Measurements from ENCODE around the gene MMGT1. TPM values are rescaled to one million over a fixed set of nuclear protein-coding genes. Genes with fewer than 3 reads are reported as not detected.
A peak's percentile ranks its signal among the peaks of the same experiment; 100 is the strongest.
"Not testable (repeated sequence)": the region's sequence is repeated elsewhere in the genome, so short reads cannot be mapped to it uniquely, and the experiment has no call there.

MMGT1 gene
- total RNA-seq, 1 donor from 2014 or later, result 14.3 TPM

DNA sequence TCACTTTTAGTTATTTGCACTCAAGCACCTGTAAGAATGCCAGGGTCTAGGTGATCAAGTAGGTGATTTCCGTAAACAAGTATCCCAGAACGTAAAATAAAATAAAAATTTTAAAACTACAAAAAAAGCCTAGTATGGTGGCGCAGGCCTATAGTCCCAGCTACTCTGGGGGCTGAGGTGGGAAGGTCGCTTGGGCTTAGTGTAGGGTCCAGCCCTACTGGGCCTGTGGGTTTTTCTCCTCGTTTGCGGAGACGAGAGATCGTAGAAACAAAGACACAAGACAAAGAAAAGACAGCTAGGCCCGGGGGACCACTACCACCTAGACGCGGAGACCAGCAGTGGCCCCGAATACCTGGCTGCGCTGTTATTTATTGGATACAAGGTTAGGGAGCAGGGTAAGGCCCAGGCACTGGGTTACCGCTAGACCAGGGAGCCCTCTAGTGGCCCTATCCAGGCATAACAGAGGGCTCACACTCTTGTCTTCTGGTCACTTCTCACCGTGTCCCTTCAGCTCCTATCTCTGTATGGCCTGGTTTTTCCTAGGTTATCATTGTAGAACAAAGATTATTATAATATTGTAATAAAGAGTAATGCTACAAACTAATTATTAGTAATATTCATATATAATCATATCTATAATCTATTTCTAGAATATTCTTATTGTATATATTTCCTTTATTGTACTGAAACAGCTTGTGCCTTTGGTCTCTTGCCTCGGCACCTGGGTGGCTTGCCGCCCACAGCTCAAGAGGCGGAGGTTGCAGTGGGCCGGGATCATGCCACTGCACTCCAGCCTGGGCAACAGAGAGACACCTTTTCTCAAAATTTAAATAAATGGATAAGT lies 41.9 kb downstream of the MMGT1 start:
- FAIRE-seq (no peak), DNase-seq (ENCODE audit: low spot score in 2 of 2) (peak in 1 of 2 donors; percentile 2)

DNA sequence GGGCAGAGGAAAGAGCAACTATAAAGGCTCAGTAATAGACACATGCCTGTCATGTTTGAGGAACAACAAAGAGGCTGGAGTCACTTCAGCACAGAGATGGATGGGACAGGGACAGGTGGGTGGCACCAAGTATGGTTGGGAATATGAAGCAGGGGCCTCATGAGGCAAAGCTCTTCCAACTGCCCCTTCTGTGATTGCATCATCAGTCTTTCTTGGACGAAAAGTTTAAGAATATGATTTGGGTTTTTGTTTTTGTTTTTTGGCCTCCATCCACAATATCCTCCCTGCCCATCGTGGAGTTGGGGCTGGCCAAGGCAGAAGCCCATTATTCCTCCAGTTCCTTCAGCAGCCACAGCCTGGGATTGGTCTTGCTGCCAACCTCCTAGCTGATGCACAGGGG lies 45.9 kb downstream of the MMGT1 start:
- no peak for FAIRE-seq
- no peak for DNase-seq (ENCODE audit: low spot score in 2 of 2)

DNA sequence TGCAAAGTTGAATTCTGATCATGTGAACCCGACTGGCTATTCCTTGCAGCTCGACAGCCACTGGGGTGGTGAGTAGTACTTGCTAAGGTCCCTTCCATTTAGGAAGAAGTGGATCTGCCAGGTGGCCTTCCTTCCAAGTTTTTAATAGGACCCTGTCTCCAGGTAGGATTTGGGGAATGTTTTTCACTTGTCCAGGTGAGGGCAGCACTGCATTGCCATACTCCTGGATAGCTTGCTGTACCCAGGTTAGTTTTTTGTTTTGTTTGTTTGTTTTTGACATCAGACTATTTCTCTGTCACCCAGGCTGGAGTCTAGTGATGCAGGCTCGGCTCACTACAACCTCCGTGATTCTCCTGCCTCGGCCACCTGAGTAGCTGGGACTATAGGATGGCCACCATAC lies 50.4 kb downstream of the MMGT1 start:
- FAIRE-seq (no peak), DNase-seq (ENCODE audit: low spot score in 2 of 2) (no peak)

DNA sequence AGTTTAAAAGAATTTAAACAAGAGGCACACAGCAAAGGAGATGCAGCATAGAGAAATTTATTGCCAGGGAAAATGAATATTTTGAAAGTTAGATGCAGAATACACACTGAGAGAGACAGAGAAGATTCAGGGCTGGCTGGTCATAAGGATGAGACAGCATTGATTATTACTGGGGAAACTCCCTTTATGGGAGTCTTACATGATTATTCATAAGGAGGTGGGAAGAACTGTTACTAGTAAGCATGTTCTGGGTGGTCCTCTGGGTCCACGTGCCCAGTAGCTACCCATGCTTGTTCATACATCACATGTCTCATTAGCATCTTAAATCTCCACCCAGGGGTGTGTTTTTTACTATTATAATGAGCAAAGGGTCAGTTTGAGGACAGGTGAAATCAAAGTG lies 53.3 kb downstream of the MMGT1 start:
- not testable (repeated sequence) for FAIRE-seq; DNase-seq (ENCODE audit: low spot score in 2 of 2)

DNA sequence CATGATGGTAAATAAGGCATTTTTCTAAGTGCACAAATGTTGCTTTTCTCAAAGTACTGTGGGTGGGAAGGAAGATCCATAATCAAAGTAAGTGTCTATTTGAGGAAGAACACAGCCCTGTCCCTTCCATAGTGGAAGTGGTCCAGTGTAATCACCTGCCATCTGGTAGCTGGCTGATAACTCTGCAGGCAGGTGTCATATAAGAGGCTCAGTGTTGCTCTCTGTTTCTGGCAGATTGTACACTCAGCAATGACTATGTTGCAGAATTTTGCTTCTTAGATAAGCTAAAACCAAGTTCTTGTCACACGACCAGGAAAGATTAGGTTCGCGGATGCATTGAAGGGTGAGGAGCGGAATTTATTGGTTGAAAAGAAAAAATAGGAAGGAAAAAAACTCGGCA lies 59.4 kb downstream of the MMGT1 start:
- no peak for FAIRE-seq
- no peak for DNase-seq (ENCODE audit: low spot score in 2 of 2)

Other genes with a start within 250 kb of the MMGT1 start
- gene CT45A3, start 205.8 kb downstream of the MMGT1 start, total RNA-seq, result not detected
- gene CT45A5, start 188.5 kb downstream of the MMGT1 start, total RNA-seq, result not detected
- not detected for gene CT45A6, start 171.2 kb downstream of the MMGT1 start, total RNA-seq
- gene CT45A2, start 154.0 kb downstream of the MMGT1 start, total RNA-seq, result not detected
- gene CT45A7, start 136.7 kb downstream of the MMGT1 start, total RNA-seq, result not detected
- not detected for gene CT45A8, start 119.5 kb downstream of the MMGT1 start, total RNA-seq
- not detected for gene CT45A9, start 102.2 kb downstream of the MMGT1 start, total RNA-seq
- not detected for gene CT45A10, start 80.5 kb downstream of the MMGT1 start, total RNA-seq
- gene SAGE1, start 80.3 kb downstream of the MMGT1 start, total RNA-seq, result not detected
- gene SLC9A6, start 11.4 kb upstream of the MMGT1 start, total RNA-seq, result 160 TPM
- 90.1 TPM for gene FHL1, start 173.5 kb upstream of the MMGT1 start, total RNA-seq